Activated T-cell treated with anti-CD3 and anti-CD28 coated beads for 4 hours (primary cell): ENCODE data around the gene HGF.
"Not testable (repeated sequence)": the region's sequence is repeated elsewhere in the genome, so short reads cannot be mapped to it uniquely, and the experiment has no call there.

Experiments
- DNase-seq: peaks from one replicate; pipeline ENCODE4 v3.0.0-alpha.2; 2020

The HGF gene

GRCh38 chr7:81775560-81775959, 5.7 kb upstream of the HGF start:
- no peak for DNase-seq

DNA sequence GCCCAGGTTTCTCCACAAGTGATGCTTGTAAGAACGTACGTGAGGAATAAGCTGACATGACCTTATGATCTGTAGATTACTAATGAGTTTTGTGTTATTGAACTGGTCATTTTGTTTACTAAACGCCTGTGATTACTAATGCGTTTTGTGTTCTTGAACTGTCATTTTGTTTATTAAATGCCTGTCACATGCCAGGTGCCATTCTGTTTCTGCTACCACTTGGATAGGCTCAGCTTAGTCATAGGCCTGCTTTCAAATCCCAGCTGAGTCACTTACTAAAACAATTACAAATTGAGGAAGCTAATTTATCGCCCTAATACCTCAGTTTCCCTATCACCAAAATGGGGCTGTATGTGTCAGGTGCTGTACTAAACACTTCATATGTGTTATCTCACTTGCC, 4.7 kb upstream of the HGF start:
- no peak for DNase-seq

- DNase-seq, result no peak
These were observed 929 bp upstream of the HGF start for GRCh38 chr7:81770728-81771223.

DNA sequence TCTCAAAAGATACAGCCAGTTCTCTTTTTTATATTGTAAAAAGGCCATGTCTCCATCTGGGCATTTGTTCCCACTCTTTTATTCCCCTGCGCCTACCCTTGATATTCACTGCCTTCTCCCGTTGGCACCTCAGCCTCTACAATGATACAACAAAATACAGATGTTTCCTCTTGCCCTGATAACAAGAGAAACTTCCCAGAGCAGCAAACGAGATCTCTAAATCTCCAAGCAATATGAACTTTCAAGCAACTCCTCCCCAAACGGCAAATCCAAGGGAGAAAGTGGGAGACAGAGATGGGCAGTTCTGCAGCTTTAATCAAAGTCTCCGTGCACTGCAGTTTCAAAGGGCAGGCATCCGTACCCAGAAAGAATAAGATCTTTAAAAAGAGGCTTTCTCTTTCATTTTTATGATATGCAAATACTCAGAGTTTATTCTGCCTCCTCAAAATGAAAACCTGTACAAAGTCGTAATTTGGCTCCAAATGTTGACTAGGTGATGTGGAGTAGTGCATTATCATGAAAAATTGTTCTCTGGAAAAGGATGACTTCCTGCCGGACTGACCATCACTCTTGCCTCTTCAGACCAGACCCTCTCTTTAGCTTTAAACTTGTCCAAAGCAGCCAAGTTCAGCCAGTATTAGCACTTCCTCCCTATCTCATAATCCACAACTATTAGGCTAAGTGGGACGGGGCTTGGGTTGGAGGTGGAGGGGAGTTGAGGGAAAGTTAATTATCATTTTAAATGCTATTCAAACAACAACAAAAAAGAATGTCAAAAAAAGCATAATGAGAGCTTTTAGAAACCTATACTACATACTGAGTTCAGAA, 682 bp downstream of the HGF start:
- no peak for DNase-seq

GRCh38 chr7:81767926-81768325, 1.9 kb downstream of the HGF start:
- DNase-seq, result no peak

- DNase-seq, result no peak
These were observed 8.0 kb downstream of the HGF start for GRCh38 chr7:81761821-81762220.

- no peak for DNase-seq
These were observed 8.8 kb downstream of the HGF start for GRCh38 chr7:81761031-81761430.

DNA sequence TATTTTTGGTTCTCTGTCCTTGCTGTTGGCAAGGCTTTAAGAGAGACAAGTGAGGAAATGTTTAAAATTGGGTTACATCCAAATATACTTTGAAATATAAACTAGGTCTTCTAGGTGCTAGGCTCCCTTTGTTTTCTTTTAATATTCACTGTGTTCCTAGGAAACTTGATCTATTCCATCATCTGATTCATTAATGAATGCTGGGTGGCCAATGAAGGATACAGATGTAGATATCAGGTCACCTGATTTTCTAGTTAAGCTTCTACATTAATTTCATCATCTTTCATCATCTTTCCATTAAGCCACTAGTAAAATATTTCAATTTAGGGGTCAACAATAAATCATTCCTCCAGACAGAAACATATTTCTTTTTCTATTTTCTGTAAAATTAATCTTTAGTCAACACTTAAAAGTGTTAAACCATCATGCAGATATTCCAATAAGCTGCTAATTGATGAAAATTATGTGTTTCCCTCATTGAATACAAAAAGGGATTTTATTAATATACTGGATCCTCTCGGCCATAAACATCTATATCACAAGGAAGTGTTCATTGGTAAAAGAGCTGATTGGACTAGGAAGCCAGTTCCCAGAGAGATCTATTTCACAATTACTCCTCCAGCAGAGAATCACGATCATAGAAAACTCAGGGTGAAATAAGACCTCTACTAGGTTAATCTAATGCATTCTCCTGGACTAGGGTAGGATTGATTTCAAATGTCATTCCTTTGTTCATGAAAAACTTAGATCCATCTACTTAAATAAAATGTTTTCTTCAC, 14.7 kb downstream of the HGF start:
- DNase-seq, result no peak

- no peak for DNase-seq
These were observed 16.5 kb downstream of the HGF start for GRCh38 chr7:81753392-81753791.

- no peak for DNase-seq
These were observed 17.5 kb downstream of the HGF start for GRCh38 chr7:81752318-81752714.

DNA sequence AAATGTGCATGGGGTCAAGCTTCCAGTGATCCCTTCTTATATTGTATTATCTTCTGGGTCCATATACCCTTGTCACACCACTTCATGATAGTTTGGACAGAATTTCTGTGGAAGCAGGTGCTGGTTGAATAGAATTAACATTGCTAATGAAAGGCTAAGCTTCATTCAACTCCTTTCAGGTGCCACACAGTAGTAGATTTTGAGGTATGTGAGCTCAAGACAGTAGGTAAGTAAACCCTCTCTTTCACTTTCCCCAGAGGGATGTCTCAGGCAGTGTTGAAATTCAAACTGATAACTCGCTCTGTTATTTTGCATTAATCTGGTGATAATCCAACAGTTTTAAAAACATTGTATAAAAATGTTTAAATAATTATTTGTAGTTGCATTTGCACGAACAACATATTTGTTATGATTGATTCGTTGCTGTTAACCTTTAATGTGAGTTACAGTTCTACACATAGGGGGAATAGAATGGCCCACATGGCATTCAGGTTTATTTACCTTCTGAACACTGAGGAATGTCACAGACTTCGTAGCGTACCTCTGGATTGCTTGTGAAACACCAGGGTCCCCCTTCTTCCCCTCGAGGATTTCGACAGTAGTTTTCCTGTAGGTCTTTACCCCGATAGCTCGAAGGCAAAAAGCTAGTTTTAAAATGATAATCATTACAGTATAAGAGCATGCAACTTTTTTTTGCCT, 18.1 kb downstream of the HGF start:
- no peak for DNase-seq

GRCh38 chr7:81745637-81746036, 24.2 kb downstream of the HGF start:
- no peak for DNase-seq

GRCh38 chr7:81744389-81744788, 25.5 kb downstream of the HGF start:
- DNase-seq, result no peak

DNA sequence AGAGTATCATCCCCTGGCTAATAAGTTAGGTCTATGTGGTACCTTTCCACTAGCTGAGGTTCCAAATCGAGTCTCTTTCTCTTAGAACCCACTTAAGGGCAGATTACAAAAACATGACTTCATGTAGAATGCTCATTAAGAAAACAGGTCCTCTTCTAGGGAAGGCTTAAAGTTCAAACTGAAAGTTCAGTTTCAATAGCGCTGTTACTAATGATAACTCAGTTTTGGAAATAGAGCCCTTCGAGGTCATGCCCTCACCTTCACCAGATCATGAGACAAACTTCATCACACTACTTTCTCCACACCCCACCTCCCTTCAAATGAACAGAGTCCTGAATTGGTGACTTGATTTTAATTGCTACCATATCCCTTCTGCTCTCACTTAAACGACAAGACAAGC, 26.2 kb downstream of the HGF start:
- DNase-seq, result no peak

GRCh38 chr7:81743201-81743600, 26.6 kb downstream of the HGF start:
- no peak for DNase-seq

DNA sequence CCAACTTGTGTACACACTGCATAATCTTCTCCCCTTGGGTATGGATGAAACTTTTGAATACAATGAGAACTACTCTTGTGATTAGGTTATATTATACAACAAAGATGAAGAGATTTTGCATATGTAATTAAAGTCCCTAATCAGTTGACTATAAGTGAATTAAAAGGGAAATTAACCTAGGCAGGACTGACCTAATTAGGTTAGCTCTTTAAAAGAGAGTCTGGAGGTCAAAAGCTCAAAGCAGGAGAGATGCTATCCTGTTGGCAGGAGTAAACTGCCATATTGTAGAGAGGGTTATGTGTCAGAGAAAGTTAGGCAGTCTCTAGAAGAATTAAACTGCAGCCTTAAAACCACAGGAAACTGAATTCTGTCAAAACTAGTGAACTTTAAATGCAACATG, 29.4 kb downstream of the HGF start:
- DNase-seq, result no peak

DNA sequence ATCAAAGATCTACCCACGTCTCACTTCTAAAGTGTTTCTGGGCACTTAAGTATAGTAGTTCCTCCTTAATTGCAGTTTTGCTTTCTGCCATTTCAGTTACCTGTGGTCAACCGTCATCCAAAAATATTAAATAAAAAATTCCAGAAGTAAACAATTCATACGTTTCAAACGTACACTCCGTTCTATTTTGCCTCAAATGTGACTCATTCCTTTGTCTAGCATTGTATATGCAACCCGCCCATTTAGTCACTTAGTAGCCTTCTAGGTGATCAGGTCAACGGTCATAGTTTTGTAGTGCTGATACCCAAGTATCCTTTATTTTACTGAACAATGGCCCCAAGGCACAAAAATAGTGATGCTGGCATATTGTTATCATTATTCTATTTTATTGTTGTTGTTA, 33.8 kb downstream of the HGF start:
- DNase-seq, result no peak

DNA sequence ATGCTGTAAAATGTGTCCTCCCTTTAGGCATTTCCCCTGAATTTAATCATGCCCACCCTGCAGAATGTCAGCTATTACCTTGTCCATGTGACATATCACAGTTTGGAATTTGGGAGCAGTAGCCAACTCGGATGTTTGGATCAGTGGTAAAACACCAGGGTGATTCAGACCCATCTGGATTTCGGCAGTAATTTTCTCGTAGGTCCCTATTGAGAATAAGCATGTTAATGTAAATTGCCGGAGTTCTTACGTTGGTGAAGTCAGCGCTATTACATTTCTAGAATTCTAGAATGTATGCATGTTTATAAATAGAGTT, 44.1 kb downstream of the HGF start:
- no peak for DNase-seq

DNA sequence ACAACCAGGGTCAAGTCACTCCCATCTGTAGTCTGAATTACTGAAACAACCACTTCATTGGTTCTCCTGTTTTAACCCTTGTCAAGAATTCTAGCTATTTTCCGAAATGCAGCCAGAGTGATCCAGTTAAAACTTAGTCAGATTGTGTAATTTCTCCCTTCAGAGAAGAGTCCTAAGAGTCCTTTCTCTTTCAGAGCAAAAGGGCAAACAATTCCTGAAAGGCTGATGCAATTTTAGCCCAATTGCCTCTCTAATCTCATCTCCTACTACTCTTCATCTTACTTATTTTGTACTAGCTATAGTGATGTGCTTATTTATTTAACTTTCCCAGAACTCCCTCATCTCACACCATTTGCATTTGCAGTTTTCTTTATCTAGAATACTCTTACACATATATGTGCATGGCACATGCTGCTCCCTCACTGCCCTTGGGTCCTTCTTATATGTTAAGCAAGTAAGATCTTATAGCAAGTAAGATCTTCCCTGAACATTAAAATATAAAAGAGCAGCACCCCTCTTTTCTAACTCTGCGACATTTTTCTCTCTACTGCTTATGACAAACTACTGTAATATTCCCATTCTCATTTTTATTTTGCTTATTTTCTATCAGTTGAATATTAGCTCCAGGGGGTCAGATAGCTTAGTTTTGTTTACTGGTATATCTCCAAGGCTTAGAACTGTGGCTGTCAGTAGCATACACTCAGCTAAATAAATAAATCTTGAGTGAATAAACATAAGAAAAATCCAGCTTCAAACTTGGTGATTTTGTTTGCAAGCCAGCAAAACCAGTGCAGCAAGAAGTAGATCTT, 44.6 kb downstream of the HGF start:
- no peak for DNase-seq

DNA sequence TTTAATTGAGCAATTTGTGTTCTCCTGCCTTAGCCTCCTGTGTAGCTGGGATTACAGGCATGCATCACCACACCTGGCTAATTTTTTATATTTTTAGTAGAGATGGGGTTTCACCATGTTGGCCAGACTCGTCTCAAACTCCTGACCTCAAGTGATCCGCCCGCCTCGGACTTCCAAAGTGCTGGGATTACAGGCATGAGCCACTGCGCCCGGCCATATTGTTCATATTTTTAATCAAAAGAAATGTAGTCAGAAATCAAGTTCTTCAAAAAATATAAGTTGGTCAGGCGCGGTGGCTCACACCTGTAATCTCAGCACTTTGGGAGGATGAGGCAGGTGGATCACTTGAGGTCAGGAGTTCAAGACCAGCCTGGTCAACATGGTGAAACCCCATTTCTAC, 47.6 kb downstream of the HGF start:
- DNase-seq, result not testable (repeated sequence)

DNA sequence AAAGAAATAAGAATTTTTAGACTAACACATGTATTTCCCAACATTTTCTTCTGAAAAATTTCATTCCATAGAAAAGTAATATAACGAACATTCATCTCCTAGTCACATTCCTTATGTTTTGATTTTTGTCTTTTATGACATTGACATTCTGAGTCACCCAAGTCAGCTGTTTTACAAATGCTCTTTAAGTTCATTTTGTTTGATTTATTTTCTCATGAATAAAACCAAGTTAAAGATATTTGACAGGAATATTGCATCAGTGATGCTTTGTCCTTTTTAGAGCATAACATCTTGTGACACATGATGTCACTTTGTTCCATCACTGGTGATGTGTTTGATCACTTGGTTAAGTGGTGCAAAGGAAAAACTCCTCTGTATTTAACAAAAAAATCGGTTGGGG, 48.4 kb downstream of the HGF start:
- no peak for DNase-seq

GRCh38 chr7:81719865-81720264, 50.0 kb downstream of the HGF start:
- DNase-seq, result no peak
